ENCODE measurements around the gene ADK.
"Not testable (repeated sequence)": the region's sequence is repeated elsewhere in the genome, so short reads cannot be mapped to it uniquely, and the experiment has no call there.

The ADK gene

DNA sequence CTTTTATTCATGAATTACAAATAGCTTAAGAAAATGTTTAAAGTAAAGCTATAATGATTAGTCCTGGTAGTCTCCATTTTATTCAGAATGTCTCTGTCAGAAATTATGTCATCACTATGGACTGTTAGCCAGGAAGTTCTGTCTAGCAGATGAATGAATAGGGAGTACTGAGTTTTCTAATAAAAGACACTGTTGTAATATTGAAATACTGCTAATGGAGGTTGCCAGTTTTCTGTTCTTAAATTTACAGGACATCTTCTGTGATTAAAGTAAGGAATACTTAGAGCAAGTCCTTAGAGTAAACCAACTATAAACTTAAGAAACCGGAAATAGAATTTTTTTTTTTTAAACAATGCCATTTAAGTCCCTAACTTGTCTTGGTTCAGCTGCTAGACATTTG lies 309.8 kb downstream of the ADK start:
- H3K4me3 Mint-ChIP-seq, result no peak overlapping the region
- no peaks in the 10 kb centered on the region for H3K27me3 Mint-ChIP-seq (ENCODE audit: low read depth, poor library complexity)
- H3K36me3 Mint-ChIP-seq (ENCODE audit: low read depth), result peaks cover 22% of the 10 kb centered on the region
- no peak for DNase-seq
- peaks cover 19% of the 10 kb centered on the region for H3K9me3 Mint-ChIP-seq
- TF ChIP-seq, protein P1, sequence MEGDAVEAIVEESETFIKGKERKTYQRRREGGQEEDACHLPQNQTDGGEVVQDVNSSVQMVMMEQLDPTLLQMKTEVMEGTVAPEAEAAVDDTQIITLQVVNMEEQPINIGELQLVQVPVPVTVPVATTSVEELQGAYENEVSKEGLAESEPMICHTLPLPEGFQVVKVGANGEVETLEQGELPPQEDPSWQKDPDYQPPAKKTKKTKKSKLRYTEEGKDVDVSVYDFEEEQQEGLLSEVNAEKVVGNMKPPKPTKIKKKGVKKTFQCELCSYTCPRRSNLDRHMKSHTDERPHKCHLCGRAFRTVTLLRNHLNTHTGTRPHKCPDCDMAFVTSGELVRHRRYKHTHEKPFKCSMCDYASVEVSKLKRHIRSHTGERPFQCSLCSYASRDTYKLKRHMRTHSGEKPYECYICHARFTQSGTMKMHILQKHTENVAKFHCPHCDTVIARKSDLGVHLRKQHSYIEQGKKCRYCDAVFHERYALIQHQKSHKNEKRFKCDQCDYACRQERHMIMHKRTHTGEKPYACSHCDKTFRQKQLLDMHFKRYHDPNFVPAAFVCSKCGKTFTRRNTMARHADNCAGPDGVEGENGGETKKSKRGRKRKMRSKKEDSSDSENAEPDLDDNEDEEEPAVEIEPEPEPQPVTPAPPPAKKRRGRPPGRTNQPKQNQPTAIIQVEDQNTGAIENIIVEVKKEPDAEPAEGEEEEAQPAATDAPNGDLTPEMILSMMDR (IDR thresholded peaks at IDR 0.05), result no peak
- H3K4me1 Mint-ChIP-seq, result no peaks in the 10 kb centered on the region
- H3K27ac Mint-ChIP-seq, result no peak overlapping the region

DNA sequence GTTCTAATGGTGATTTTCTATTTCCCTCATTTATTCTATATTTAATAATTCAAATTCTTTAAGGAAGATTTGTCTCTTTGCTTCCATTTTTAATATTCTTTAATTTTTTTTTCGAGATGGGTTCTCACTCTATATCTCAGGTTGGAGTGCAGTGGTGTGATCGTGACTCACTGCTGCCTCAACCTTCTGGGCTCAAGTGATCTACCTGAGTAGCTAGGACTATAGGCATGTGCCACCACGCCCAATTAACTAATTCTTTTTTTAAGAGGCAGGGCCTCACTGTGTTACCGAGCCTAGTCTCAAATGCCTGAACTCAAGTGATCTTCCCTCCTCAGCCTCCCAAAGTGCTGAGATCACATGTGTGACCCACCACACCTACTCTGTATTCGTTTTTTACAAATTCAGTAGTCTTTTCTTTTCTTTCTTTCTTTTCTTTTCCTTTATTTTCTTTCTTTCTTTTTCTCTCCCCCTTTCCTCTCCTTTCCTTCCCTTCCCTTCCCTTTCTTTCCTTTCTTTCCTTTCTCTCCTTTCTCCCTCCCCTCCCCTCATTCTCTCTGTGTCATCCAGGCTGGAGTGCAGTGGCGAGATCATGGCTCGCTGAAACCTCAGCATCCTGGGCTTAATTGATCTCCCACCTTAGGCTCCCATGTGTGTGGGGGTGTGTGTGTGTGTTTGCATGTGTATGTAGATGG lies 323.1 kb downstream of the ADK start:
- Mint-ChIP-seq H3K9me3 (peaks cover 3% of the 10 kb centered on the region), H3K27me3 (ENCODE audit: low read depth, poor library complexity) (peaks cover 3% of the 10 kb centered on the region), H3K36me3 (ENCODE audit: low read depth) (peaks cover 12% of the 10 kb centered on the region), H3K4me1 (no peaks in the 10 kb centered on the region), H3K27ac (no peak overlapping the region), H3K4me3 (no peak overlapping the region)
- TF ChIP-seq, protein P1 (IDR thresholded peaks at IDR 0.05), result no peak
- no peak for DNase-seq

DNA sequence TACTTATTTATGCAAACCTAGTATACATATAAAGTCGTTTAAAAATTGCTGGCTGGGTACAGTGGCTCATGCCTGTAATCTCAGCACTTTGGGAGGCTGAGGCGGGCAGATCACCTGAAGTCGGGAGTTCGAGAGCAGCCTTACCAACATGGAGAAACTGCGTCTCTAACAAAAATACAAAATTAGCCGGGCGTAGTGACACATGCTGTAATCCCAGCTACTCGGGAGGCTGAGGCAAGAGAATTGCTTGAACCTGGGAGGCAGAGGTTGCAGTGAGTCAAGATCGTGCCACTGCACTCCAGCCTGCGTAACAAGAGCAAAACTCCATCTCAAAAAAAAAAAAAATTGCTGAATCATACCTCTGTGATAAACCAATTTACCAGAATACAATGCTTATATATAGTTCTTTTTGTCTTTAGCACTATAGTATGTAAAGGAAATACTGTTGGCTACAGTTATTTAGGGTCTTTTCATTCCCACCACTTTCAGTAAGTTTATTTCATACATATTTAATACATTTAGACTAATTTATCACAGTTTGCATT lies 325.2 kb downstream of the ADK start:
- not testable (repeated sequence) for H3K27ac Mint-ChIP-seq; DNase-seq; H3K4me1 Mint-ChIP-seq; H3K4me3 Mint-ChIP-seq; H3K27me3 Mint-ChIP-seq (ENCODE audit: low read depth, poor library complexity)
- H3K9me3 Mint-ChIP-seq, result peaks cover 13% of the 10 kb centered on the region
- peaks cover 25% of the 10 kb centered on the region for H3K36me3 Mint-ChIP-seq (ENCODE audit: low read depth)

DNA sequence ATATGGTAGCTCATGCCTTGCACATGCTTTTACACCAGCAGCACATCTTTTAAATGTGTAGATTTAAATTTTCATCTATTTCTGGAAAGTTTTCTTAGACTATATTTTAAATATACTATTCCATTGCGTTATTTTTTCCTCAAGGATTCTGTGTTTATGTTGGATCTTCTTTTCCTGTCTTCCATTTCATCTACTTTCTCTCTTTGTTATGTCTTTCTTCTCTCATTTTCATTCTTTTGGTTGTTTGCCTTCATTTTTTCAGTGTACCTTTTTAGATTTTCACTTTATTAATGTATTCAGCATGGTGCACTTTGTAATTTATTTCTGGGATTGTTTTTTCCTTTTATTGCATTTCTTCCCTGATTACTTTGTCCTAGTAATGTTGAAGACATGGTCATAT lies 329.8 kb downstream of the ADK start:
- DNase-seq, result no peak
- H3K27me3 Mint-ChIP-seq (ENCODE audit: low read depth, poor library complexity), result peaks cover 3% of the 10 kb centered on the region
- peaks cover 48% of the 10 kb centered on the region for H3K36me3 Mint-ChIP-seq (ENCODE audit: low read depth)
- no peak overlapping the region for H3K27ac Mint-ChIP-seq
- peaks cover 39% of the 10 kb centered on the region for H3K9me3 Mint-ChIP-seq
- TF ChIP-seq, protein P1 (IDR thresholded peaks at IDR 0.05), result no peak
- H3K4me1 Mint-ChIP-seq, result no peaks in the 10 kb centered on the region
- H3K4me3 Mint-ChIP-seq, result no peak overlapping the region

DNA sequence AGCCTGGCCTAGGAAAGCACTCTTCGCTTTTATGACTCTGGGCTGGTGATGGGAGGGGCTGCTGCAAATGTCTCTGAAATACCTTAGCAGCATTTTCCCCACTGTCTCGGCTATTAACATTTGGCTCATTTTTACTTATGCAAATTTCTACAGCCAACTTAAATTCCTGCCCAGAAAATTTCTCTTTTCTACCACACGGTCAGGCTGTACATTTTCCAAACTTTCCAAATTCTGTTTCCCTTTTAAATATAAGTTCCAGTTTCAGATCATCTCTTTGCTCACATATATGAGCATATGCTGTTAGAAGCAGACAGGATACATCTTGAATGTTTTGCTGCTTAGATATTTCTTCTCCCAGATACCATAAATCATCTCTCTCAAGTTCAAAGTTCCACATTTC lies 332.3 kb downstream of the ADK start:
- H3K4me1 Mint-ChIP-seq, result no peaks in the 10 kb centered on the region
- no peak for DNase-seq
- H3K27ac Mint-ChIP-seq, result no peak overlapping the region
- H3K36me3 Mint-ChIP-seq (ENCODE audit: low read depth), result peaks cover 46% of the 10 kb centered on the region
- no peaks in the 10 kb centered on the region for H3K27me3 Mint-ChIP-seq (ENCODE audit: low read depth, poor library complexity)
- no peak overlapping the region for H3K4me3 Mint-ChIP-seq
- TF ChIP-seq, protein P1 (IDR thresholded peaks at IDR 0.05), result no peak
- peaks cover 39% of the 10 kb centered on the region for H3K9me3 Mint-ChIP-seq

DNA sequence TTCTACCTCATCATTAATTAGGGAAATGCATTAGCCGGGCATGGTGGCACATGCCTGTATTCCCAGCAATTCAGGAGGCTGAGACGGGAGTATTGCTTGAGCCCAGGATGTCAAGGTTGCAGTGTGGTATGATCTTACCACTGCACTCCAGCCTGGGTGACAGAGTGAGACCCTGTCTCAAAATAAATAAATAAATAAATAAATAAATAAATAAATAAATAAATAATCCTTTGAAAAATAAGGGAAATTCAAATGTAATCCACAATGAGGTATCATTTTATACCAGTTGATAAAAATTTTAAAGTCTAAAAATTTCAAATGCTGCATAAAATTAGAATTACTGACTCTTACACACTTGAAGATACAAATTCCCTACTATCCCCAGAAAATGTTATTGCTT lies 334.3 kb downstream of the ADK start:
- no peaks in the 10 kb centered on the region for H3K27me3 Mint-ChIP-seq (ENCODE audit: low read depth, poor library complexity)
- H3K4me3 Mint-ChIP-seq, result no peak overlapping the region
- TF ChIP-seq, protein P1 (IDR thresholded peaks at IDR 0.05), result no peak
- peaks cover 31% of the 10 kb centered on the region for H3K9me3 Mint-ChIP-seq
- no peak overlapping the region for H3K27ac Mint-ChIP-seq
- peaks cover 35% of the 10 kb centered on the region for H3K36me3 Mint-ChIP-seq (ENCODE audit: low read depth)
- no peaks in the 10 kb centered on the region for H3K4me1 Mint-ChIP-seq
- DNase-seq, result no peak

Measured in nephron progenitor cell (in vitro differentiated cells).